ENCODE measurements around the gene NUDT7. TPM values are rescaled to one million over a fixed set of nuclear protein-coding genes. Genes with fewer than 3 reads are reported as not detected.

NUDT7 gene
- total RNA-seq, 4 donors from 2014 or later = 2.4 to 18.2 (median 8.7) TPM

GRCh38 chr16:77705351-77705750 lies 17.0 kb upstream of the NUDT7 start:
- in situ Hi-C loops (cut with MboI; ENCODE audit: low pct_ligation_motif_present in 1 of 4, low pct_unique_long_range_greater_than_20kb in 1 of 4, low sequenced_read_pairs in 3 of 4) = no loop called here
- Histone ChIP-seq H3K27me3 (no peaks in the 10 kb centered on the region), H3K4me3 (no peak overlapping the region), H3K9me3 (peaks cover 0 to 3% of the 10 kb centered on the region in 2 donors), H3K36me3 (no peaks in the 10 kb centered on the region), H3K27ac (no peak overlapping the region), H3K4me1 (no peaks in the 10 kb centered on the region)
- TF ChIP-seq, protein P1, sequence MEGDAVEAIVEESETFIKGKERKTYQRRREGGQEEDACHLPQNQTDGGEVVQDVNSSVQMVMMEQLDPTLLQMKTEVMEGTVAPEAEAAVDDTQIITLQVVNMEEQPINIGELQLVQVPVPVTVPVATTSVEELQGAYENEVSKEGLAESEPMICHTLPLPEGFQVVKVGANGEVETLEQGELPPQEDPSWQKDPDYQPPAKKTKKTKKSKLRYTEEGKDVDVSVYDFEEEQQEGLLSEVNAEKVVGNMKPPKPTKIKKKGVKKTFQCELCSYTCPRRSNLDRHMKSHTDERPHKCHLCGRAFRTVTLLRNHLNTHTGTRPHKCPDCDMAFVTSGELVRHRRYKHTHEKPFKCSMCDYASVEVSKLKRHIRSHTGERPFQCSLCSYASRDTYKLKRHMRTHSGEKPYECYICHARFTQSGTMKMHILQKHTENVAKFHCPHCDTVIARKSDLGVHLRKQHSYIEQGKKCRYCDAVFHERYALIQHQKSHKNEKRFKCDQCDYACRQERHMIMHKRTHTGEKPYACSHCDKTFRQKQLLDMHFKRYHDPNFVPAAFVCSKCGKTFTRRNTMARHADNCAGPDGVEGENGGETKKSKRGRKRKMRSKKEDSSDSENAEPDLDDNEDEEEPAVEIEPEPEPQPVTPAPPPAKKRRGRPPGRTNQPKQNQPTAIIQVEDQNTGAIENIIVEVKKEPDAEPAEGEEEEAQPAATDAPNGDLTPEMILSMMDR (IDR thresholded peaks at IDR 0.05) = no peak
- intact Hi-C loops (cut with DNase I; ENCODE audit: low total_unique reads) = no loop called here
- WGBS, 2 donors (ENCODE audit: low coverage in 1 of 2) = 84 to 93% methylated on average over 4 of the region's 4 CpGs
- DNase-seq = no peak

DNA sequence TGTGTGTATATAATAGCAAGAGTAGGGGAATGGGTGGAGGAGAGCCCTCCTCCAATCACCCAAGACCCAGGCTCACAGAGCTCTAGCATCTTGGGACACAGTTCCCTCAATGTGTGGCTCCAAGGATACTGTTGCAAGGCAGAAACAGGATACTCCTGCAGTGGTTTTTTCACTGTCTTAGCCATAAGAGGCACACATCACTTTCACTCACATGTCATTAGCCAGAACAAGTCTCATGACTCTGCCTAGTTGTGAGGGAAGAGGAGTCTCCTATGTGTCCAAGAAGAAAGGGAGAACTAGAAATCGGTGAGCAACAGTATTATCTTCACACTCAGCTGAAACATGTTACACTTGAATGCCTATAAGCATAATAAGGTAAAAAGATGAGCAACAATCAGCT lies 11.1 kb upstream of the NUDT7 start:
- 63 to 70% methylated on average over 1 of the region's 1 CpG for WGBS, 2 donors (ENCODE audit: low coverage in 1 of 2)
- Histone ChIP-seq H3K4me3 (no peak overlapping the region), H3K9me3 (no peaks in the 10 kb centered on the region), H3K4me1 (no peaks in the 10 kb centered on the region), H3K27me3 (no peaks in the 10 kb centered on the region), H3K36me3 (no peaks in the 10 kb centered on the region), H3K27ac (no peak overlapping the region)
- TF ChIP-seq POLR2A (IDR thresholded peaks at IDR 0.05) (no peak), EP300 (IDR thresholded peaks at IDR 0.05; ENCODE audit: low read depth) (no peak)
- TF ChIP-seq, protein P1 (IDR thresholded peaks at IDR 0.05) = no peak
- intact Hi-C loops (cut with DNase I; ENCODE audit: low total_unique reads) = no loop called here
- no peak for DNase-seq
- in situ Hi-C loops (cut with MboI; ENCODE audit: low pct_ligation_motif_present in 1 of 4, low pct_unique_long_range_greater_than_20kb in 1 of 4, low sequenced_read_pairs in 3 of 4) = no loop called here

- no peak overlapping the region for H3K27ac ChIP-seq
- no peaks in the 10 kb centered on the region for H3K36me3 ChIP-seq
- peak; percentile 48 for DNase-seq
- TF ChIP-seq EP300 (IDR thresholded peaks at IDR 0.05; ENCODE audit: low read depth) (no peak), POLR2A (IDR thresholded peaks at IDR 0.05) (no peak), POLR2AphosphoS5 (IDR thresholded peaks at IDR 0.05) (no peak)
- TF ChIP-seq, protein P1 (IDR thresholded peaks at IDR 0.05) = no peak
- in situ Hi-C loops (cut with MboI; ENCODE audit: low pct_ligation_motif_present in 1 of 4, low pct_unique_long_range_greater_than_20kb in 1 of 4, low sequenced_read_pairs in 3 of 4) (no loop called here), intact Hi-C loops (cut with DNase I; ENCODE audit: low total_unique reads) (no loop called here)
- 36 to 40% methylated on average over 5 of the region's 5 CpGs for WGBS, 2 donors (ENCODE audit: low coverage in 1 of 2)
- H3K9me3 ChIP-seq = no peaks in the 10 kb centered on the region
- H3K4me1 ChIP-seq = no peaks in the 10 kb centered on the region
- no peaks in the 10 kb centered on the region for H3K27me3 ChIP-seq
- no peak overlapping the region for H3K4me3 ChIP-seq
These were observed 10.5 kb upstream of the NUDT7 start for GRCh38 chr16:77711775-77712174.

DNA sequence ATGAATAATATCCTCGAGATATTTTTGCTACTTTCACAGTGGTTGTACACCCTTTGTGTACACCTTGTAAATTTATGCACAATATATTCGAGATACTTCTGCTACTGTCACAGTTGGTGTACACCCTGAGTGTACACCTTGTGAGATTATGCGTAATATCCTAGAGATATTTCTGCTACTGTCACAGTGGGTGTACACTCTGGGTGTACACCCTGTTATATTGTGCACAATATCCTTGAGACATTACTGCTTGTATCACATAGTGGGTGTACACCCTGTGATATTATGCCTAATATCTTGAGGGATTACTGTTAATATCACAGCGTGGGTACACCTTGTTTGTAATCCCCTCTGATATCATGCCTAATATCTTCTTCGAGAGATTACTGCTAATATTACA lies 7.2 kb upstream of the NUDT7 start:
- 58 to 83% methylated on average over 3 to 5 of the region's 5 CpGs for WGBS, 2 donors (ENCODE audit: low coverage in 1 of 2)
- H3K9me3 ChIP-seq = no peaks in the 10 kb centered on the region
- no peak for DNase-seq
- in situ Hi-C loops (cut with MboI; ENCODE audit: low pct_ligation_motif_present in 1 of 4, low pct_unique_long_range_greater_than_20kb in 1 of 4, low sequenced_read_pairs in 3 of 4) (no loop called here), intact Hi-C loops (cut with DNase I; ENCODE audit: low total_unique reads) (no loop called here)
- H3K36me3 ChIP-seq = no peaks in the 10 kb centered on the region
- H3K27ac ChIP-seq = no peak overlapping the region
- no peaks in the 10 kb centered on the region for H3K27me3 ChIP-seq
- H3K4me1 ChIP-seq = no peaks in the 10 kb centered on the region
- no peak overlapping the region for H3K4me3 ChIP-seq
- TF ChIP-seq POLR2AphosphoS5 (IDR thresholded peaks at IDR 0.05) = no peak
- TF ChIP-seq POLR2A (IDR thresholded peaks at IDR 0.05) = no peak
- no peak for TF ChIP-seq EP300 (IDR thresholded peaks at IDR 0.05; ENCODE audit: low read depth)
- TF ChIP-seq, protein P1 (IDR thresholded peaks at IDR 0.05) = no peak

All from transverse colon (tissue), 4 donors.